ENCODE data around the gene CD58. TPM values are rescaled to one million over a fixed set of nuclear protein-coding genes. Genes with fewer than 3 reads are reported as not detected.

The CD58 gene
- total RNA-seq, 4 donors from 2014 or later: 20.3 to 23.4 (median 21.7) TPM

GRCh38 chr1:116481934-116482333 is 88.9 kb downstream of the CD58 start:
- WGBS: 94% methylated on average over 3 of the region's 3 CpGs
- H3K4me1 ChIP-seq: peaks cover 5 to 28% (median 8%) of the 10 kb centered on the region in 4 donors
- no peak overlapping the region for H3K27ac ChIP-seq (replicated peaks in 1 of 4)
- no peaks in the 10 kb centered on the region for H3K9me3 ChIP-seq
- no peaks in the 10 kb centered on the region for H3K36me3 ChIP-seq
- no peak for DNase-seq (ENCODE audit: extremely low spot score)
- intact Hi-C loops (cut with DNase I): no loop called here
- peaks cover 0 to 4% (median 0%) of the 10 kb centered on the region in 4 donors for H3K27me3 ChIP-seq
- TF ChIP-seq EP300 (IDR thresholded peaks at IDR 0.05) (no peak), CTCF (IDR thresholded peaks at IDR 0.05) (no peak), POLR2A (IDR thresholded peaks at IDR 0.05; ENCODE audit: low read depth) (no peak), POLR2AphosphoS5 (IDR thresholded peaks at IDR 0.05) (no peak)
- no peak overlapping the region for H3K4me3 ChIP-seq

- 87% methylated on average over 6 of the region's 6 CpGs for WGBS
- Histone ChIP-seq H3K4me3 (no peak overlapping the region), H3K4me1 (peaks cover 0 to 24% (median 0%) of the 10 kb centered on the region in 4 donors), H3K27me3 (no peaks in the 10 kb centered on the region), H3K9me3 (no peaks in the 10 kb centered on the region), H3K27ac (replicated peaks in 1 of 4) (no peak overlapping the region), H3K36me3 (no peaks in the 10 kb centered on the region)
- DNase-seq (ENCODE audit: extremely low spot score): no peak
- intact Hi-C loops (cut with DNase I): no loop called here
- TF ChIP-seq EP300 (IDR thresholded peaks at IDR 0.05): no peak
- no peak for TF ChIP-seq CTCF (IDR thresholded peaks at IDR 0.05)
- no peak for TF ChIP-seq POLR2AphosphoS5 (IDR thresholded peaks at IDR 0.05)
- no peak for TF ChIP-seq POLR2A (IDR thresholded peaks at IDR 0.05; ENCODE audit: low read depth)
These were observed 92.2 kb downstream of the CD58 start for GRCh38 chr1:116478621-116479020.

- 76% methylated on average over 3 of the region's 3 CpGs for WGBS
- Histone ChIP-seq H3K27ac (replicated peaks in 1 of 4) (no peak overlapping the region), H3K4me3 (no peak overlapping the region), H3K27me3 (no peaks in the 10 kb centered on the region), H3K9me3 (no peaks in the 10 kb centered on the region), H3K36me3 (no peaks in the 10 kb centered on the region), H3K4me1 (peaks cover 0 to 24% (median 0%) of the 10 kb centered on the region in 4 donors)
- no peak for DNase-seq (ENCODE audit: extremely low spot score)
- intact Hi-C loops (cut with DNase I): no loop called here
- TF ChIP-seq POLR2AphosphoS5 (IDR thresholded peaks at IDR 0.05) (no peak), CTCF (IDR thresholded peaks at IDR 0.05) (no peak), POLR2A (IDR thresholded peaks at IDR 0.05; ENCODE audit: low read depth) (no peak), EP300 (IDR thresholded peaks at IDR 0.05) (no peak)
These were observed 93.4 kb downstream of the CD58 start for GRCh38 chr1:116477429-116477828.

- Histone ChIP-seq H3K36me3 (no peaks in the 10 kb centered on the region), H3K4me3 (no peak overlapping the region), H3K9me3 (no peaks in the 10 kb centered on the region), H3K27ac (replicated peaks in 1 of 4) (no peak overlapping the region), H3K27me3 (no peaks in the 10 kb centered on the region), H3K4me1 (peaks cover 0 to 24% (median 0%) of the 10 kb centered on the region in 4 donors)
- DNase-seq (ENCODE audit: extremely low spot score): no peak
- TF ChIP-seq CTCF (IDR thresholded peaks at IDR 0.05): no peak
- TF ChIP-seq EP300 (IDR thresholded peaks at IDR 0.05): no peak
- no peak for TF ChIP-seq POLR2AphosphoS5 (IDR thresholded peaks at IDR 0.05)
- no peak for TF ChIP-seq POLR2A (IDR thresholded peaks at IDR 0.05; ENCODE audit: low read depth)
- WGBS: 98% methylated on average over 3 of the region's 3 CpGs
- intact Hi-C loops (cut with DNase I): no loop called here
These were observed 94.5 kb downstream of the CD58 start for GRCh38 chr1:116476321-116476720.

- Histone ChIP-seq H3K4me1 (peaks cover 0 to 24% (median 0%) of the 10 kb centered on the region in 4 donors), H3K36me3 (no peaks in the 10 kb centered on the region), H3K27ac (replicated peaks in 1 of 4) (no peak overlapping the region), H3K27me3 (no peaks in the 10 kb centered on the region), H3K4me3 (no peak overlapping the region), H3K9me3 (no peaks in the 10 kb centered on the region)
- WGBS: 97% methylated on average over 5 of the region's 7 CpGs
- intact Hi-C loops (cut with DNase I): no loop called here
- no peak for TF ChIP-seq POLR2A (IDR thresholded peaks at IDR 0.05; ENCODE audit: low read depth)
- no peak for TF ChIP-seq CTCF (IDR thresholded peaks at IDR 0.05)
- no peak for TF ChIP-seq EP300 (IDR thresholded peaks at IDR 0.05)
- TF ChIP-seq POLR2AphosphoS5 (IDR thresholded peaks at IDR 0.05): no peak
- DNase-seq (ENCODE audit: extremely low spot score): no peak
These were observed 95.0 kb downstream of the CD58 start for GRCh38 chr1:116475850-116476218.
